ENCODE data around the gene MYBBP1A.

DNA sequence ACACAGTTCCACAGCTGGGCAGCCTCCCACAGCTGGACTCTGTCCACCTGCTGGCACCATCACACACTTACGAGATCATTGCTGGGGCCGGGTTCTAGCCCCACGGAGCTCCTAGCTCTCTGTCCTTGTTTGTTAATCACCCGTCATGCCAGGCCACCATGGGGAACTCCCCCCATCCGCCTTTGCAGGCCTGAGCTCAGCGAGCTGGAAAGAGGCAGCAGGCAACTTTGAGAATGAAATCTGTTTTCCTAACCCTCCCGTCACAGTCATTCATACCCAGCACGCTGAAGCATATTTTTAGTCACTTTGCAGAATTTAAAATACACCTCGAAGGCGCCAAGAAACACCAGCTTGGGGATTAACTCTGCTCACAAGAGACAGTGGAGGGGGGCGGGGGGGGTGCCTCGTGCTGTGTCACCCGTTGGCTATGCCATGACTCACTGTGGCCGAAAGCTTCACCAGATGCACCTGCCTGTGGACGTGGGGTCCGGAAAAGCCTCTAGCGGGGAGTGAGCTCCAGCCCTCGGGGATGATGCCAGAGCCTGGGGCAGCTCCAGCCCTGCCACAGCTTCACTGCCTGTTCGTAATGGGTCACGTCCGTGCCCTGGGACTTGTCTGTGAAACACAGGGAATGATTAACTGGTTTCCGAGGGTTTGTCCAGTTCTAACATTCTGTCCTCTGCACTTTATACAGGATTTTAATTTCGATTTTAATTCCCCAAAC, 57.9 kb downstream of the MYBBP1A start:
- TF ChIP-seq, protein P1, sequence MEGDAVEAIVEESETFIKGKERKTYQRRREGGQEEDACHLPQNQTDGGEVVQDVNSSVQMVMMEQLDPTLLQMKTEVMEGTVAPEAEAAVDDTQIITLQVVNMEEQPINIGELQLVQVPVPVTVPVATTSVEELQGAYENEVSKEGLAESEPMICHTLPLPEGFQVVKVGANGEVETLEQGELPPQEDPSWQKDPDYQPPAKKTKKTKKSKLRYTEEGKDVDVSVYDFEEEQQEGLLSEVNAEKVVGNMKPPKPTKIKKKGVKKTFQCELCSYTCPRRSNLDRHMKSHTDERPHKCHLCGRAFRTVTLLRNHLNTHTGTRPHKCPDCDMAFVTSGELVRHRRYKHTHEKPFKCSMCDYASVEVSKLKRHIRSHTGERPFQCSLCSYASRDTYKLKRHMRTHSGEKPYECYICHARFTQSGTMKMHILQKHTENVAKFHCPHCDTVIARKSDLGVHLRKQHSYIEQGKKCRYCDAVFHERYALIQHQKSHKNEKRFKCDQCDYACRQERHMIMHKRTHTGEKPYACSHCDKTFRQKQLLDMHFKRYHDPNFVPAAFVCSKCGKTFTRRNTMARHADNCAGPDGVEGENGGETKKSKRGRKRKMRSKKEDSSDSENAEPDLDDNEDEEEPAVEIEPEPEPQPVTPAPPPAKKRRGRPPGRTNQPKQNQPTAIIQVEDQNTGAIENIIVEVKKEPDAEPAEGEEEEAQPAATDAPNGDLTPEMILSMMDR (IDR thresholded peaks at IDR 0.05; ENCODE audit: low read depth, low read length), result no peak
- no peak for TF ChIP-seq EZH2phosphoT487 (IDR thresholded peaks at IDR 0.05; ENCODE audit: low read depth)
